Tibial nerve (tissue), 3 donors: ENCODE data around the gene MIPEP.

Experiments
- POLR2A ChIP-seq, 2 donors: fragments of 450-650 bp; IDR thresholded peaks; one replicate each; pipeline ENCODE4 v1.6.1; 2017; ENCODE audit warnings: antibody characterized with exemption in 2 of 2, mild to moderate bottlenecking in 2 of 2, moderate library complexity in 2 of 2
- TF ChIP-seq, protein P1 (sequence below), 5 experiments: fragments of 200-600 bp in 3 of 5; fragments of 450-650 bp in 2 of 5; sonication (generic) in 3 of 5; IDR thresholded peaks; one replicate each; pipeline ENCODE4 v1.5.1; 2016 to 2019; ENCODE audit warnings: antibody characterized with exemption in 5 of 5, mild to moderate bottlenecking in 3 of 5, moderate library complexity in 2 of 5

GRCh38 chr13:23763318-23763717 is 125.9 kb downstream of the MIPEP start:
- TF ChIP-seq, protein P1, sequence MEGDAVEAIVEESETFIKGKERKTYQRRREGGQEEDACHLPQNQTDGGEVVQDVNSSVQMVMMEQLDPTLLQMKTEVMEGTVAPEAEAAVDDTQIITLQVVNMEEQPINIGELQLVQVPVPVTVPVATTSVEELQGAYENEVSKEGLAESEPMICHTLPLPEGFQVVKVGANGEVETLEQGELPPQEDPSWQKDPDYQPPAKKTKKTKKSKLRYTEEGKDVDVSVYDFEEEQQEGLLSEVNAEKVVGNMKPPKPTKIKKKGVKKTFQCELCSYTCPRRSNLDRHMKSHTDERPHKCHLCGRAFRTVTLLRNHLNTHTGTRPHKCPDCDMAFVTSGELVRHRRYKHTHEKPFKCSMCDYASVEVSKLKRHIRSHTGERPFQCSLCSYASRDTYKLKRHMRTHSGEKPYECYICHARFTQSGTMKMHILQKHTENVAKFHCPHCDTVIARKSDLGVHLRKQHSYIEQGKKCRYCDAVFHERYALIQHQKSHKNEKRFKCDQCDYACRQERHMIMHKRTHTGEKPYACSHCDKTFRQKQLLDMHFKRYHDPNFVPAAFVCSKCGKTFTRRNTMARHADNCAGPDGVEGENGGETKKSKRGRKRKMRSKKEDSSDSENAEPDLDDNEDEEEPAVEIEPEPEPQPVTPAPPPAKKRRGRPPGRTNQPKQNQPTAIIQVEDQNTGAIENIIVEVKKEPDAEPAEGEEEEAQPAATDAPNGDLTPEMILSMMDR (IDR thresholded peaks at IDR 0.05) = no peak
- TF ChIP-seq POLR2A (IDR thresholded peaks at IDR 0.05) = no peak
